Kidney (tissue), 14 donors: ENCODE measurements around the gene MARF1. TPM values are rescaled to one million over a fixed set of nuclear protein-coding genes. Genes with fewer than 3 reads are reported as not detected.

Source experiments
- DNase-seq, 5 donors: peaks; one replicate each; pipeline ENCODE4 v3.0.0-alpha.2; 2013 to 2020
- FAIRE-seq: peaks from 2 replicates; lab custom pipeline; 2012; peaks lifted over from hg19 to GRCh38; lab: Jason Lieb, UNC
- H3K27ac ChIP-seq, 2 donors: one replicate each; pipeline ENCODE4 v1.7.0; 2013; ENCODE audit warnings: low read depth in 2 of 2, low read length in 2 of 2, inconsistent platforms in 1 of 2
- H3K27me3 ChIP-seq: one replicate; pipeline ENCODE4 v1.7.1; 2013; ENCODE audit warnings: low read length, inconsistent platforms; ENCODE audit not compliant: control insufficient read depth, insufficient read depth
- H3K36me3 ChIP-seq, 3 donors: one replicate each; pipeline versions ENCODE4 v1.7.0 to v1.7.1; 2013; ENCODE audit warnings: low read length in 3 of 3, control low read depth in 1 of 3, inconsistent platforms in 1 of 3; ENCODE audit not compliant: insufficient read depth in 3 of 3, control insufficient read depth in 2 of 3
- H3K4me1 ChIP-seq, 3 donors: one replicate each; pipeline versions ENCODE4 v1.7.0 to v1.7.1; 2013; ENCODE audit warnings: low read length in 3 of 3, inconsistent platforms in 1 of 3, low read depth in 1 of 3; ENCODE audit not compliant: control insufficient read depth in 2 of 3, insufficient read depth in 2 of 3
- H3K4me3 ChIP-seq, 3 donors: one replicate each; pipeline versions ENCODE4 v1.7.0 to v1.8.1; 2013; ENCODE audit warnings: low read length in 3 of 3, control low read depth in 1 of 3, inconsistent platforms in 1 of 3
- H3K9ac ChIP-seq, 3 donors: one replicate each; pipeline versions ENCODE4 v1.7.0 to v1.7.1; 2013; ENCODE audit warnings: low read length in 3 of 3, control low read depth in 1 of 3, inconsistent platforms in 1 of 3
- H3K9me3 ChIP-seq, 3 donors: one replicate each; pipeline versions ENCODE4 v1.7.0 to v1.7.1; 2013; ENCODE audit warnings: low read length in 3 of 3, control low read depth in 1 of 3, inconsistent platforms in 1 of 3; ENCODE audit not compliant: control insufficient read depth in 2 of 3, insufficient read depth in 1 of 3
- CTCF ChIP-seq: IDR thresholded peaks from 3 replicates; pipeline ENCODE4 v1.5.1; 2012; ENCODE audit warnings: mild to moderate bottlenecking, moderate library complexity, borderline replicate concordance; ENCODE audit not compliant: insufficient read depth; ENCODE audit errors: extremely low read depth
- intact Hi-C: fragments of 100-400 bp; cut with DNase I; formaldehyde crosslinking; loops from one replicate; pipeline ENCODE4 v1.11.1; 2022
- polyA plus RNA-seq: library from polyadenylated mRNA; stranded (reverse); fragments of 350-450 nt; fragmentation: Illumina TruSeq; extraction: RNeasy Lipid Tissue Mini Kit (QIAGEN cat#74804); gene quantifications from one replicate; pipeline ENCODE4 v1.2.3, GENCODE V29; 2014; ENCODE audit warnings: low read depth, low replicate concordance; ENCODE audit not compliant: insufficient read depth
- total RNA-seq: library from RNA; stranded (reverse); fragmentation: NEBNext Ultra II Directional; extraction: Animal tissue kit (Norgen Biotek cat#: 25700); gene quantifications from one replicate; pipeline ENCODE4 v1.2.1, GENCODE V29; 2021
- donor health status: control.
- donor health status: control.
- donor health status: control.
- donor health status: control.
- donor health status: control.
- donor health status: DM: yes; HTN: yes; CAD: no.
- donor health status: Normal renal cell carcinoma (clear cell type).

MARF1 gene
- total and polyA plus RNA-seq, 2 donors from 2014 or later, result 17.5 to 80.7 TPM

GRCh38 chr16:15617901-15618300 lies 25.1 kb downstream of the MARF1 start:
- no peak for FAIRE-seq
- peaks cover 21 to 40% (median 39%) of the 10 kb centered on the region in 3 donors for H3K36me3 ChIP-seq
- intact Hi-C loops, result no loop called here
- H3K27ac ChIP-seq, result no peak overlapping the region
- H3K4me1 ChIP-seq, result peaks cover 0 to 5% (median 3%) of the 10 kb centered on the region in 3 donors
- no peak for DNase-seq
- no peak overlapping the region for H3K9ac ChIP-seq
- no peaks in the 10 kb centered on the region for H3K27me3 ChIP-seq
- no peak for TF ChIP-seq CTCF
- no peaks in the 10 kb centered on the region for H3K9me3 ChIP-seq
- H3K4me3 ChIP-seq, result no peak overlapping the region

DNA sequence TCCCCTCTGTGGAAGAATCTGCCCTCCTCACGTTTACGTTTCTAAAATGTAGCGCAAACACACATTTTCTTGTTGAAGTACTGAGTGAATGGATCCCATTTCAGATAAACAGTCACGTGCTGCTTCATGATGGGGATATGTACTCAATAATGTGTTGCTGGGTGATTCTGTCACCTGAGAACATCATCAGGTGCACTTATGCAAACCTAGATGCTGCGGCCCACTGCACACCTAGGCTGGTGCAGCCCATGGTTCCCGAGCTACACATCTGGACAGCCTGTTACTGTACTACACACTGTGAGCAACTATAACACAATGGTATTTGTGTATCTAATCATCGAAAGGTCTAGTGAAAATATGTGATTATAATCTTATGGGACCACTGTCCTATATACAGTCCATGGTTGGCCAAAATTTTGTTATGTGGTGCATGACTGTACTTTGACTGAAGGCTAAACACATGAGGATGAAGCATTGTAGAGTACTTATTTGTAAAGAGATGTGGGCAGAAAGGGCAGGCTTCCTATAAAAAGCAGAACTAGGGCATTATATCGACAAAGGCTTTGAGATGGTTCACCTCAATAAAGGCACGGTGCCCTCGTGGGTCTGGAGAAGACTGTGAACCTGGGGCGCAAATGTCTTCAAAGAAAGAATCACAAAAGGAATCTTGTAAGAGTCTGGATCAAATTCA lies 26.3 kb downstream of the MARF1 start:
- H3K4me1 ChIP-seq, result peaks cover 0 to 8% (median 3%) of the 10 kb centered on the region in 3 donors
- no peak for TF ChIP-seq CTCF
- no peak overlapping the region for H3K4me3 ChIP-seq
- H3K27ac ChIP-seq, result peak overlapping the region in 1 of 2 donors; percentile 10
- H3K9ac ChIP-seq, result no peak overlapping the region
- H3K27me3 ChIP-seq, result no peaks in the 10 kb centered on the region
- DNase-seq (no peak), FAIRE-seq (no peak)
- intact Hi-C loops, result no loop called here
- no peaks in the 10 kb centered on the region for H3K9me3 ChIP-seq
- peaks cover 25 to 48% (median 44%) of the 10 kb centered on the region in 3 donors for H3K36me3 ChIP-seq

GRCh38 chr16:15616012-15616411 lies 26.9 kb downstream of the MARF1 start:
- H3K4me3 ChIP-seq, result no peak overlapping the region
- intact Hi-C loops, result no loop called here
- no peaks in the 10 kb centered on the region for H3K27me3 ChIP-seq
- no peaks in the 10 kb centered on the region for H3K9me3 ChIP-seq
- DNase-seq (no peak), FAIRE-seq (no peak)
- H3K4me1 ChIP-seq, result peaks cover 0 to 5% (median 3%) of the 10 kb centered on the region in 3 donors
- H3K27ac ChIP-seq, result peak overlapping the region in 1 of 2 donors; percentile 26
- TF ChIP-seq CTCF, result no peak
- peaks cover 25 to 45% (median 45%) of the 10 kb centered on the region in 3 donors for H3K36me3 ChIP-seq
- H3K9ac ChIP-seq, result no peak overlapping the region

GRCh38 chr16:15613676-15614075 lies 29.3 kb downstream of the MARF1 start:
- no peak for TF ChIP-seq CTCF
- peaks cover 19 to 56% (median 46%) of the 10 kb centered on the region in 3 donors for H3K36me3 ChIP-seq
- H3K4me3 ChIP-seq, result no peak overlapping the region
- H3K4me1 ChIP-seq, result peaks cover 0 to 5% (median 3%) of the 10 kb centered on the region in 3 donors
- no peak overlapping the region for H3K27ac ChIP-seq
- no peaks in the 10 kb centered on the region for H3K9me3 ChIP-seq
- FAIRE-seq (no peak), DNase-seq (no peak)
- no peaks in the 10 kb centered on the region for H3K27me3 ChIP-seq
- intact Hi-C loops, result no loop called here
- no peak overlapping the region for H3K9ac ChIP-seq
